ENCODE measurements around the gene WEE2. TPM values are rescaled to one million over a fixed set of nuclear protein-coding genes. Genes with fewer than 3 reads are reported as not detected.

Gene WEE2
- total RNA-seq, 1 experiment from 2014 or later = not detected

GRCh38 chr7:141717450-141717849 lies 9.3 kb downstream of the WEE2 start (continued):
- TF ChIP-seq RAD21 (IDR thresholded peaks at IDR 0.05; ENCODE audit: low read depth) (no peak), ZNF274 (IDR thresholded peaks at IDR 0.05; ENCODE audit: low read depth, low read length) (no peak), TCF7L2 (IDR thresholded peaks at IDR 0.05; ENCODE audit: borderline replicate concordance, extremely low read depth, insufficient read depth, insufficient read length) (no peak), CBX3 (IDR thresholded peaks at IDR 0.05; ENCODE audit: low read depth) (no peak), CEBPB (IDR thresholded peaks at IDR 0.05; ENCODE audit: low read depth) (no peak), CTCF (IDR thresholded peaks at IDR 0.05 in 2 of 3, conservative IDR thresholded peaks at IDR 0.05 in 1 of 3; ENCODE audit: borderline replicate concordance in 1 of 3, insufficient read depth in 1 of 3, low read depth in 2 of 3, low read length in 2 of 3) (no peak), EZH2 (IDR thresholded peaks at IDR 0.05) (no peak), EGR1 (IDR thresholded peaks at IDR 0.05; ENCODE audit: low read depth) (no peak)

DNA sequence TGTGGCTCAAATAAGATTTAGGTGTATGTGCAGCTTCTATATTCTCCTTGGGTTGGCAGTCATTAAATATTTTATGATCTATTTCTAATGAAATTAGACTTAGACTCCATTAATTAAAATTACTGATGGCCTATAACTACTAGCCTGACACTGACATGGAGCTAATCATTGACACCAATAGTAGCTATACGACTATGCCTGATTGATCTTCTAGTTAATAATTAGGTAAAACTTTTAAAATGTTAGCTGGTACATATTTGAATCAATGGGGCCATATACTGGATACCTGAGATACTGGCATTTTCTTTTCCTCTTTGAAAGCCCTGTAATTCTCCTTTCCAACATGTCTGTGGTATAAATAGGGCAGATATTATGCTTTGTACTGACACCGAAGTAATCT lies 14.4 kb downstream of the WEE2 start:
- H4K20me1 ChIP-seq (ENCODE audit: insufficient read depth) = no peaks in the 10 kb centered on the region
- ChIA-PET POLR2A (interaction anchor here (1.6 kb wide), 1 partner anchor 15 kb away, joined by 4 read pairs; the partner anchor contains the start of gene SSBP1), CTCF (interaction anchor here (1.7 kb wide), 1 partner anchor 16 kb away, joined by 4 read pairs; the partner anchor contains the start of gene SSBP1), RAD21 (ENCODE audit: low non-redundant PET in 1 of 2, low total read pairs in 2 of 2, uncharacterized antibody in 2 of 2, unreplicated experiment in 2 of 2) (no interaction called here)
- H3K27me3 ChIP-seq (ENCODE audit: insufficient read depth, low read length) = no peaks in the 10 kb centered on the region
- no peaks in the 10 kb centered on the region for H3K36me3 ChIP-seq (ENCODE audit: control insufficient read depth in 1 of 2, insufficient read depth in 2 of 2, low read length in 2 of 2)
- BruUV-seq (replicated peaks) = no TSS peak
- no peak overlapping the region for H3K9ac ChIP-seq (ENCODE audit: low read length)
- intact Hi-C loops (cut with micrococcal nuclease) = no loop called here
- H3K4me2 ChIP-seq (ENCODE audit: low read length) = no peak overlapping the region
- no peak for DNase-seq (ENCODE audit: low read depth, low spot score)
- no peak overlapping the region for H3K4me3 ChIP-seq (replicated peaks in 1 of 2; ENCODE audit: low read depth in 1 of 2, low read length in 2 of 2)
- no peaks in the 10 kb centered on the region for H3K9me3 ChIP-seq (ENCODE audit: control insufficient read depth in 1 of 2, insufficient read depth in 1 of 2, low read depth in 1 of 2, low read length in 2 of 2)
- ATAC-seq = no peak
- H3K27ac ChIP-seq (ENCODE audit: low read depth, low read length) = no peak overlapping the region
- no peaks in the 10 kb centered on the region for H3K79me2 ChIP-seq (ENCODE audit: insufficient read depth, low read length)
- H2AFZ ChIP-seq (ENCODE audit: low read depth, low read length, poor library complexity, severe bottlenecking) = no peak overlapping the region
- no peaks in the 10 kb centered on the region for H3K9me2 ChIP-seq (ENCODE audit: insufficient read depth)
- H3K4me1 ChIP-seq (ENCODE audit: control insufficient read depth in 1 of 2, insufficient read depth in 2 of 2, low read length in 2 of 2) = no peaks in the 10 kb centered on the region
- no peak for TF ChIP-seq SP1 (IDR thresholded peaks at IDR 0.05; ENCODE audit: low read depth)
- no peak for TF ChIP-seq EZH2 (IDR thresholded peaks at IDR 0.05)
- TF ChIP-seq FOSL1 (IDR thresholded peaks at IDR 0.05; ENCODE audit: low read depth) = no peak
- no peak for TF ChIP-seq EZH2phosphoT487 (IDR thresholded peaks at IDR 0.05; ENCODE audit: borderline replicate concordance)
- TF ChIP-seq ATF3 (IDR thresholded peaks at IDR 0.05) = no peak
- no peak for TF ChIP-seq SIN3A (IDR thresholded peaks at IDR 0.05; ENCODE audit: low read depth)
- no peak for TF ChIP-seq SRF (IDR thresholded peaks at IDR 0.05; ENCODE audit: low read depth)
- TF ChIP-seq RAD21 (IDR thresholded peaks at IDR 0.05; ENCODE audit: low read depth) = no peak
- TF ChIP-seq YY1 (IDR thresholded peaks at IDR 0.05; ENCODE audit: extremely low read depth, insufficient replicate concordance, low read depth, low read length) = no peak
- TF ChIP-seq CBX3 (IDR thresholded peaks at IDR 0.05; ENCODE audit: low read depth) = no peak
- TF ChIP-seq JUND (IDR thresholded peaks at IDR 0.05) = no peak
- TF ChIP-seq, protein P1, sequence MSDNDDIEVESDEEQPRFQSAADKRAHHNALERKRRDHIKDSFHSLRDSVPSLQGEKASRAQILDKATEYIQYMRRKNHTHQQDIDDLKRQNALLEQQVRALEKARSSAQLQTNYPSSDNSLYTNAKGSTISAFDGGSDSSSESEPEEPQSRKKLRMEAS (IDR thresholded peaks at IDR 0.05) = no peak
- no peak for TF ChIP-seq ZFX (IDR thresholded peaks at IDR 0.05)
- no peak for TF ChIP-seq ZNF274 (IDR thresholded peaks at IDR 0.05; ENCODE audit: low read depth, low read length)
- TF ChIP-seq, protein P2, sequence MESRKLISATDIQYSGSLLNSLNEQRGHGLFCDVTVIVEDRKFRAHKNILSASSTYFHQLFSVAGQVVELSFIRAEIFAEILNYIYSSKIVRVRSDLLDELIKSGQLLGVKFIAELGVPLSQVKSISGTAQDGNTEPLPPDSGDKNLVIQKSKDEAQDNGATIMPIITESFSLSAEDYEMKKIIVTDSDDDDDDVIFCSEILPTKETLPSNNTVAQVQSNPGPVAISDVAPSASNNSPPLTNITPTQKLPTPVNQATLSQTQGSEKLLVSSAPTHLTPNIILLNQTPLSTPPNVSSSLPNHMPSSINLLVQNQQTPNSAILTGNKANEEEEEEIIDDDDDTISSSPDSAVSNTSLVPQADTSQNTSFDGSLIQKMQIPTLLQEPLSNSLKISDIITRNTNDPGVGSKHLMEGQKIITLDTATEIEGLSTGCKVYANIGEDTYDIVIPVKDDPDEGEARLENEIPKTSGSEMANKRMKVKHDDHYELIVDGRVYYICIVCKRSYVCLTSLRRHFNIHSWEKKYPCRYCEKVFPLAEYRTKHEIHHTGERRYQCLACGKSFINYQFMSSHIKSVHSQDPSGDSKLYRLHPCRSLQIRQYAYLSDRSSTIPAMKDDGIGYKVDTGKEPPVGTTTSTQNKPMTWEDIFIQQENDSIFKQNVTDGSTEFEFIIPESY (IDR thresholded peaks at IDR 0.05; ENCODE audit: extremely low read depth, insufficient replicate concordance, low read length) = no peak
- no peak for TF ChIP-seq CEBPB (IDR thresholded peaks at IDR 0.05; ENCODE audit: low read depth)
- no peak for TF ChIP-seq CTCF (IDR thresholded peaks at IDR 0.05 in 2 of 3, conservative IDR thresholded peaks at IDR 0.05 in 1 of 3; ENCODE audit: borderline replicate concordance in 1 of 3, insufficient read depth in 1 of 3, low read depth in 2 of 3, low read length in 2 of 3)
